ENCODE data around the gene LST1.

- no peak for TF ChIP-seq MAX (IDR thresholded peaks at IDR 0.05)
- TF ChIP-seq, protein P1, sequence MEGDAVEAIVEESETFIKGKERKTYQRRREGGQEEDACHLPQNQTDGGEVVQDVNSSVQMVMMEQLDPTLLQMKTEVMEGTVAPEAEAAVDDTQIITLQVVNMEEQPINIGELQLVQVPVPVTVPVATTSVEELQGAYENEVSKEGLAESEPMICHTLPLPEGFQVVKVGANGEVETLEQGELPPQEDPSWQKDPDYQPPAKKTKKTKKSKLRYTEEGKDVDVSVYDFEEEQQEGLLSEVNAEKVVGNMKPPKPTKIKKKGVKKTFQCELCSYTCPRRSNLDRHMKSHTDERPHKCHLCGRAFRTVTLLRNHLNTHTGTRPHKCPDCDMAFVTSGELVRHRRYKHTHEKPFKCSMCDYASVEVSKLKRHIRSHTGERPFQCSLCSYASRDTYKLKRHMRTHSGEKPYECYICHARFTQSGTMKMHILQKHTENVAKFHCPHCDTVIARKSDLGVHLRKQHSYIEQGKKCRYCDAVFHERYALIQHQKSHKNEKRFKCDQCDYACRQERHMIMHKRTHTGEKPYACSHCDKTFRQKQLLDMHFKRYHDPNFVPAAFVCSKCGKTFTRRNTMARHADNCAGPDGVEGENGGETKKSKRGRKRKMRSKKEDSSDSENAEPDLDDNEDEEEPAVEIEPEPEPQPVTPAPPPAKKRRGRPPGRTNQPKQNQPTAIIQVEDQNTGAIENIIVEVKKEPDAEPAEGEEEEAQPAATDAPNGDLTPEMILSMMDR (IDR thresholded peaks at IDR 0.05; ENCODE audit: control extremely low read depth in 1 of 3, insufficient read depth in 1 of 3, low read depth in 1 of 3, low read length in 3 of 3) = no peak
These were observed 44.9 kb upstream of the LST1 start for GRCh38 chr6:31541059-31541657.
